Activated CD8-positive, alpha-beta T cell treated with anti-CD3 and anti-CD28 coated beads for 36 hours (primary cell): ENCODE results near the gene EFCAB11. TPM values are rescaled to one million over a fixed set of nuclear protein-coding genes. Genes with fewer than 3 reads are reported as not detected.

Experiments
- ATAC-seq: fragments of 200-7000 bp; cut with Tn5 transposase; one replicate; pipeline ENCODE4 v1.10.0; 2021; ENCODE audit warnings: mild to moderate bottlenecking, moderate library complexity
- CTCF ChIA-PET: fragments of 350-600 bp; sonication (Branson Sonifier 250); formaldehyde crosslinking; loops from one replicate; lab custom pipeline; 2021; ENCODE audit warnings: antibody characterized with exemption; lab: Charles Lee
- POLR2A ChIA-PET: fragments of 350-600 bp; sonication (Branson Sonifier 250); formaldehyde crosslinking; loops from one replicate; lab custom pipeline; 2021; ENCODE audit warnings: antibody characterized with exemption; lab: Charles Lee
- DNase-seq: peaks from one replicate; pipeline ENCODE4 v3.0.0-alpha.2; 2020
- H3K27ac Mint-ChIP-seq: one replicate; pipeline ENCODE4 v1.8.0; 2021; ENCODE audit warnings: mild to moderate bottlenecking, mixed read lengths
- H3K27me3 Mint-ChIP-seq: one replicate; pipeline ENCODE4 v1.8.0; 2021; ENCODE audit warnings: mixed read lengths
- H3K36me3 Mint-ChIP-seq: one replicate; pipeline ENCODE4 v1.8.0; 2021; ENCODE audit warnings: low read depth, mixed read lengths
- H3K4me1 Mint-ChIP-seq: one replicate; pipeline ENCODE4 v1.8.0; 2021; ENCODE audit warnings: low read depth, mixed read lengths
- H3K4me3 Mint-ChIP-seq: one replicate; pipeline ENCODE4 v1.8.0; 2021; ENCODE audit warnings: mild to moderate bottlenecking, moderate library complexity, mixed read lengths
- H3K9me3 Mint-ChIP-seq: one replicate; pipeline ENCODE4 v1.8.0; 2021; ENCODE audit warnings: mixed read lengths
- intact Hi-C: fragments of 100-400 bp; cut with micrococcal nuclease; formaldehyde crosslinking; loops from one replicate; pipeline ENCODE4 v1.10.0; 2022
- total RNA-seq, 2 experiments: library from RNA; stranded (reverse); gene quantifications; one replicate each; pipeline ENCODE4 v1.2.3, GENCODE V29; 2021
- TF ChIP-seq, protein P1 (sequence below): fragments of 200-600 bp; IDR thresholded peaks from one replicate; pipeline ENCODE4 v1.8.0; 2022; ENCODE audit warnings: antibody characterized with exemption, mild to moderate bottlenecking

Gene EFCAB11
- total RNA-seq, 2 experiments from 2014 or later, result 6.6 to 8.4 TPM

DNA sequence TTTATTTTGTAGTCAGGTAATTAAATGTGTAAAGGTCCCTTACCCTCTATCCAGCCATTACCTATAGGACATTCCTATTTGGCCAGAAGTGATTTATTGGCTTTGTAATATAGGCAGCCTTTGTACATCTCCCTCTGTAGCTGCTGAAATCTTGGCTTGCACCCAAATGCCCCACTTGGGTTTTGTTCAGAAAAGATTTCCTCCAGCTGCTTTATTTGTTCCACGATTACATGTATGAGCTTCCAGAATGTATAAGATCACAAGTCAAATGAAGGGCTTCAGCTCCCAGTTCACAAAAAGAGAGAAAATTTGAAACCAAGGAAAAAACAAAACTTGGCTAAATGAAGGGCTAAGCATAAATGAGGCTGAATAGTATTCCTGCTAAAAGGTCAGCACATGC lies 103.4 kb downstream of the EFCAB11 start:
- Mint-ChIP-seq H3K4me3 (no peak overlapping the region), H3K27ac (no peak overlapping the region), H3K9me3 (no peaks in the 10 kb centered on the region), H3K36me3 (no peaks in the 10 kb centered on the region), H3K4me1 (no peaks in the 10 kb centered on the region), H3K27me3 (no peaks in the 10 kb centered on the region)
- CTCF ChIA-PET, result no interaction called here
- POLR2A ChIA-PET, result interaction anchor here (0.6 kb wide), 1 partner anchor 11 kb away, joined by 3 read pairs; no protein-coding TSS in a partner anchor
- DNase-seq (no peak), ATAC-seq (no peak)
- intact Hi-C loops, result no loop called here
- TF ChIP-seq, protein P1, sequence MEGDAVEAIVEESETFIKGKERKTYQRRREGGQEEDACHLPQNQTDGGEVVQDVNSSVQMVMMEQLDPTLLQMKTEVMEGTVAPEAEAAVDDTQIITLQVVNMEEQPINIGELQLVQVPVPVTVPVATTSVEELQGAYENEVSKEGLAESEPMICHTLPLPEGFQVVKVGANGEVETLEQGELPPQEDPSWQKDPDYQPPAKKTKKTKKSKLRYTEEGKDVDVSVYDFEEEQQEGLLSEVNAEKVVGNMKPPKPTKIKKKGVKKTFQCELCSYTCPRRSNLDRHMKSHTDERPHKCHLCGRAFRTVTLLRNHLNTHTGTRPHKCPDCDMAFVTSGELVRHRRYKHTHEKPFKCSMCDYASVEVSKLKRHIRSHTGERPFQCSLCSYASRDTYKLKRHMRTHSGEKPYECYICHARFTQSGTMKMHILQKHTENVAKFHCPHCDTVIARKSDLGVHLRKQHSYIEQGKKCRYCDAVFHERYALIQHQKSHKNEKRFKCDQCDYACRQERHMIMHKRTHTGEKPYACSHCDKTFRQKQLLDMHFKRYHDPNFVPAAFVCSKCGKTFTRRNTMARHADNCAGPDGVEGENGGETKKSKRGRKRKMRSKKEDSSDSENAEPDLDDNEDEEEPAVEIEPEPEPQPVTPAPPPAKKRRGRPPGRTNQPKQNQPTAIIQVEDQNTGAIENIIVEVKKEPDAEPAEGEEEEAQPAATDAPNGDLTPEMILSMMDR, result no peak

GRCh38 chr14:89849931-89850330 lies 104.6 kb downstream of the EFCAB11 start:
- Mint-ChIP-seq H3K27ac (no peak overlapping the region), H3K4me1 (no peaks in the 10 kb centered on the region), H3K27me3 (no peaks in the 10 kb centered on the region), H3K9me3 (no peaks in the 10 kb centered on the region), H3K4me3 (no peak overlapping the region), H3K36me3 (no peaks in the 10 kb centered on the region)
- ChIA-PET POLR2A (no interaction called here), CTCF (no interaction called here)
- TF ChIP-seq, protein P1, result no peak
- ATAC-seq, result no peak
- intact Hi-C loops, result no loop called here
- no peak for DNase-seq

GRCh38 chr14:89848165-89848564 lies 106.4 kb downstream of the EFCAB11 start:
- ChIA-PET CTCF (interaction anchor here (1.6 to 2.0 kb wide), 2 partner anchors 9 to 807 kb away, joined by 5 to 7 read pairs; no protein-coding TSS in a partner anchor), POLR2A (no interaction called here)
- Mint-ChIP-seq H3K36me3 (no peaks in the 10 kb centered on the region), H3K27me3 (no peaks in the 10 kb centered on the region), H3K4me3 (no peak overlapping the region), H3K27ac (no peak overlapping the region), H3K4me1 (no peaks in the 10 kb centered on the region), H3K9me3 (no peaks in the 10 kb centered on the region)
- ATAC-seq (no peak), DNase-seq (no peak)
- intact Hi-C loops, result no loop called here
- TF ChIP-seq, protein P1, result no peak

GRCh38 chr14:89845346-89845745 lies 109.2 kb downstream of the EFCAB11 start:
- no peak for DNase-seq
- no peaks in the 10 kb centered on the region for H3K4me1 Mint-ChIP-seq
- no peaks in the 10 kb centered on the region for H3K9me3 Mint-ChIP-seq
- H3K27me3 Mint-ChIP-seq, result peaks cover 4% of the 10 kb centered on the region
- intact Hi-C loops, result no loop called here
- ChIA-PET POLR2A (no interaction called here), CTCF (no interaction called here)
- TF ChIP-seq, protein P1, result no peak
- H3K4me3 Mint-ChIP-seq, result no peak overlapping the region
- H3K36me3 Mint-ChIP-seq, result no peaks in the 10 kb centered on the region
- no peak for ATAC-seq
- H3K27ac Mint-ChIP-seq, result no peak overlapping the region

- ChIA-PET CTCF (no interaction called here), POLR2A (no interaction called here)
- TF ChIP-seq, protein P1, result no peak
- no peak for ATAC-seq
- no peak for DNase-seq
- H3K27me3 Mint-ChIP-seq, result peaks cover 4% of the 10 kb centered on the region
- H3K4me3 Mint-ChIP-seq, result no peak overlapping the region
- no peaks in the 10 kb centered on the region for H3K36me3 Mint-ChIP-seq
- H3K4me1 Mint-ChIP-seq, result no peaks in the 10 kb centered on the region
- intact Hi-C loops, result no loop called here
- H3K27ac Mint-ChIP-seq, result no peak overlapping the region
- H3K9me3 Mint-ChIP-seq, result no peaks in the 10 kb centered on the region
Measured at GRCh38 chr14:89844508-89844907, 110.0 kb downstream of the EFCAB11 start.
